ENCODE data around the gene INPP5B.

The INPP5B gene

GRCh38 chr1:37822906-37823815 is 123.7 kb downstream of the INPP5B start:
- no peak overlapping the region for H3K4me3 Mint-ChIP-seq
- no peaks in the 10 kb centered on the region for H3K4me1 Mint-ChIP-seq
- no peak for TF ChIP-seq CTCF (IDR thresholded peaks at IDR 0.05; ENCODE audit: unreplicated experiment in 3 of 3)
- H3K27me3 Mint-ChIP-seq (ENCODE audit: low read depth): no peaks in the 10 kb centered on the region
- peaks cover 43% of the 10 kb centered on the region for H3K36me3 Mint-ChIP-seq (ENCODE audit: low read depth)
- no peak overlapping the region for H3K27ac Mint-ChIP-seq
- no peaks in the 10 kb centered on the region for H3K9me3 Mint-ChIP-seq

- Mint-ChIP-seq H3K27me3 (ENCODE audit: low read depth) (no peaks in the 10 kb centered on the region), H3K9me3 (no peaks in the 10 kb centered on the region), H3K36me3 (ENCODE audit: low read depth) (peaks cover 42% of the 10 kb centered on the region), H3K27ac (no peak overlapping the region), H3K4me1 (no peaks in the 10 kb centered on the region), H3K4me3 (no peak overlapping the region)
- TF ChIP-seq CTCF (IDR thresholded peaks at IDR 0.05; ENCODE audit: unreplicated experiment in 3 of 3): no peak
Observed at GRCh38 chr1:37821481-37821880, 125.4 kb downstream of the INPP5B start.

- Mint-ChIP-seq H3K9me3 (no peaks in the 10 kb centered on the region), H3K27me3 (ENCODE audit: low read depth) (no peaks in the 10 kb centered on the region), H3K4me3 (no peak overlapping the region), H3K4me1 (no peaks in the 10 kb centered on the region), H3K36me3 (ENCODE audit: low read depth) (peaks cover 31% of the 10 kb centered on the region), H3K27ac (no peak overlapping the region)
- no peak for TF ChIP-seq CTCF (IDR thresholded peaks at IDR 0.05; ENCODE audit: unreplicated experiment in 3 of 3)
Observed at GRCh38 chr1:37817481-37817880, 129.4 kb downstream of the INPP5B start.

DNA sequence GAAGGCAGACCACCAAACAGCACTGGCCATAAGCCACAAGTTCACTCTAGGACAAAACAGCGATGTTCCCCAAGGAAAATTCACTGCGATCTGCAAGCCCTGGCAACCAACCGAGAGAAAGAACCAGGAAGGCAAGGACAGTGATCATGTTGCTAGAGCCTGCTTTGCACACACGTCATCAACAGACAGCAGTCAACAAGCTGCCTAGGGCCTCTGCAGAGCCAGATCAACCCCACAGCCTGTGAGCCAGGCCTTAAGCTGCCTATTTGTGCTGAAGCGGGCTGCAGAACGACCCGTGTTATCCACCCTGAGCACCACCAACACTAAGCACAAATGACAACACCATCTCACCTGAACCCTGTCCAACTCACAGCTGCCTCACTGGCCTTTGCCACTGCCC is 132.6 kb downstream of the INPP5B start:
- no peaks in the 10 kb centered on the region for H3K9me3 Mint-ChIP-seq
- H3K36me3 Mint-ChIP-seq (ENCODE audit: low read depth): peaks cover 11% of the 10 kb centered on the region
- no peak for TF ChIP-seq CTCF (IDR thresholded peaks at IDR 0.05; ENCODE audit: unreplicated experiment in 3 of 3)
- H3K27me3 Mint-ChIP-seq (ENCODE audit: low read depth): no peaks in the 10 kb centered on the region
- H3K4me3 Mint-ChIP-seq: no peak overlapping the region
- H3K4me1 Mint-ChIP-seq: peaks cover 10% of the 10 kb centered on the region
- H3K27ac Mint-ChIP-seq: no peak overlapping the region

- Mint-ChIP-seq H3K27ac (no peak overlapping the region), H3K4me1 (peaks cover 17% of the 10 kb centered on the region), H3K4me3 (no peak overlapping the region), H3K27me3 (ENCODE audit: low read depth) (no peaks in the 10 kb centered on the region), H3K9me3 (no peaks in the 10 kb centered on the region), H3K36me3 (ENCODE audit: low read depth) (peaks cover 11% of the 10 kb centered on the region)
- no peak for TF ChIP-seq CTCF (IDR thresholded peaks at IDR 0.05; ENCODE audit: unreplicated experiment in 3 of 3)
Observed at GRCh38 chr1:37813529-37814145, 133.2 kb downstream of the INPP5B start.
